Mesenchymal stem cell (in vitro differentiated cells and primary cell): ENCODE measurements around the gene MGAT3.

Experiments
- DNase-seq: peaks from one replicate; pipeline ENCODE4 v3.0.0-alpha.2; 2013
- H2AFZ ChIP-seq: one replicate; pipeline ENCODE4 v1.6.1; 2013; ENCODE audit warnings: low read depth, mild to moderate bottlenecking, control low read depth, inconsistent platforms, low read length, moderate library complexity
- H2AK5ac ChIP-seq: 2 replicates; pipeline ENCODE4 v1.6.1; 2013; ENCODE audit warnings: low read length, moderate library complexity, mild to moderate bottlenecking, inconsistent platforms; ENCODE audit not compliant: severe bottlenecking
- H2BK120ac ChIP-seq: one replicate; pipeline ENCODE4 v1.6.1; 2013; ENCODE audit warnings: low read depth, mild to moderate bottlenecking, inconsistent platforms, low read length, moderate library complexity
- H2BK12ac ChIP-seq, 2 experiments: one replicate each; pipeline ENCODE4 v1.6.1; 2013; ENCODE audit warnings: inconsistent platforms in 2 of 2, low read length in 2 of 2, mild to moderate bottlenecking in 2 of 2, moderate library complexity in 2 of 2, control low read depth in 1 of 2
- H2BK15ac ChIP-seq: one replicate; pipeline ENCODE4 v1.6.1; 2013; ENCODE audit warnings: mild to moderate bottlenecking, low read depth, inconsistent platforms; ENCODE audit not compliant: poor library complexity, severe bottlenecking
- H2BK5ac ChIP-seq: 2 replicates; pipeline ENCODE4 v1.6.1; 2013; ENCODE audit warnings: low read depth, mild to moderate bottlenecking, low read length, control low read depth, inconsistent platforms; ENCODE audit not compliant: poor library complexity, severe bottlenecking
- H3K14ac ChIP-seq, 2 experiments: one replicate each; pipeline ENCODE4 v1.6.1; 2013; ENCODE audit warnings: inconsistent platforms in 2 of 2, low read length in 2 of 2, control low read depth in 1 of 2, mild to moderate bottlenecking in 1 of 2, moderate library complexity in 1 of 2
- H3K18ac ChIP-seq, 2 experiments: one replicate each; pipeline ENCODE4 v1.6.1; 2013; ENCODE audit warnings: inconsistent platforms in 2 of 2, low read length in 2 of 2, control low read depth in 1 of 2, low read depth in 1 of 2, mild to moderate bottlenecking in 1 of 2
- H3K23ac ChIP-seq, 2 experiments: one replicate each; pipeline ENCODE4 v1.6.1; 2013; ENCODE audit warnings: inconsistent platforms in 2 of 2, low read length in 2 of 2, mild to moderate bottlenecking in 2 of 2, moderate library complexity in 2 of 2, control low read depth in 1 of 2
- H3K27ac ChIP-seq: 2 replicates; pipeline ENCODE4 v1.5.1; 2013; ENCODE audit warnings: mild to moderate bottlenecking, moderate library complexity, low read length, control low read depth, inconsistent platforms; ENCODE audit not compliant: poor library complexity, severe bottlenecking
- H3K27me3 ChIP-seq, 2 experiments: 2 replicates each; pipeline versions ENCODE4 v1.6.1 to v1.7.0; 2013; ENCODE audit warnings: low read length in 2 of 2, mild to moderate bottlenecking in 2 of 2, moderate library complexity in 2 of 2, control low read depth in 1 of 2, inconsistent platforms in 1 of 2; ENCODE audit not compliant: control insufficient read depth in 1 of 2, insufficient read depth in 1 of 2
- H3K36me3 ChIP-seq, 2 experiments: 2 replicates each; pipeline versions ENCODE4 v1.6.1 to v1.7.0; 2013; ENCODE audit warnings: low read length in 2 of 2, control low read depth in 1 of 2, inconsistent platforms in 1 of 2, low read depth in 1 of 2, mild to moderate bottlenecking in 1 of 2; ENCODE audit not compliant: insufficient read depth in 2 of 2, control insufficient read depth in 1 of 2
- H3K4ac ChIP-seq, 2 experiments: one replicate each; pipeline ENCODE4 v1.6.1; 2013; ENCODE audit warnings: inconsistent platforms in 2 of 2, low read length in 2 of 2, mild to moderate bottlenecking in 2 of 2, moderate library complexity in 2 of 2, control low read depth in 1 of 2, low read depth in 1 of 2
- H3K4me1 ChIP-seq: 2 replicates; pipeline ENCODE4 v1.6.1; 2013; ENCODE audit warnings: low read depth, low read length, control low read depth; ENCODE audit not compliant: control insufficient read depth, insufficient read depth
- H3K4me2 ChIP-seq: 2 replicates; pipeline ENCODE4 v1.6.1; 2013; ENCODE audit warnings: low read length, mild to moderate bottlenecking, inconsistent platforms; ENCODE audit not compliant: poor library complexity, severe bottlenecking
- H3K4me3 ChIP-seq, 2 experiments: 2 replicates each; pipeline versions ENCODE4 v1.5.1 to v1.7.0; 2013; ENCODE audit warnings: low read length in 2 of 2, mild to moderate bottlenecking in 2 of 2, control low read depth in 1 of 2, low read depth in 1 of 2; ENCODE audit not compliant: insufficient read depth in 1 of 2
- H3K79me1 ChIP-seq: replicated peaks from 2 replicates; pipeline ENCODE4 v1.6.1; 2013; ENCODE audit warnings: mild to moderate bottlenecking, control low read depth, low read length, inconsistent platforms; ENCODE audit not compliant: poor library complexity, severe bottlenecking
- H3K9ac ChIP-seq: 2 replicates; pipeline ENCODE4 v1.7.0; 2013; ENCODE audit warnings: mild to moderate bottlenecking, low read length, moderate library complexity
- H3K9me3 ChIP-seq: 2 replicates; pipeline ENCODE4 v1.7.0; 2013; ENCODE audit warnings: mild to moderate bottlenecking, low read length; ENCODE audit not compliant: control insufficient read depth
- H4K8ac ChIP-seq: one replicate; pipeline ENCODE4 v1.6.1; 2013; ENCODE audit warnings: inconsistent platforms, mild to moderate bottlenecking, low read length, moderate library complexity
- H4K91ac ChIP-seq: one replicate; pipeline ENCODE4 v1.6.1; 2013; ENCODE audit warnings: mild to moderate bottlenecking, low read length, inconsistent platforms
- WGBS: methylation state at CpG from one replicate; pipeline ENCODE4 v1.1.7; 2013; ENCODE audit warnings: mixed read lengths; 5-methylcytosine and 5-hydroxymethylcytosine counted together

MGAT3 gene

GRCh38 chr22:39472570-39473556 is 16.1 kb downstream of the MGAT3 start:
- Histone ChIP-seq H3K14ac (peak overlapping the region in 1 of 2 experiments; percentile 88), H4K91ac (peak overlapping the region; percentile 95), H3K27me3 (peaks cover 0 to 67% of the 10 kb centered on the region in 2 experiments), H3K79me1 (no peaks in the 10 kb centered on the region), H3K9ac (no peak overlapping the region), H2BK120ac (peak overlapping the region; percentile 40), H2AFZ (no peak overlapping the region), H2AK5ac (peak overlapping the region; percentile 51), H3K9me3 (no peaks in the 10 kb centered on the region), H3K4me2 (no peak overlapping the region), H2BK5ac (no peak overlapping the region), H3K18ac (peak overlapping the region; percentile 72 to 86), H2BK15ac (peak overlapping the region; percentile 70), H3K4ac (peak overlapping the region; percentile 75 to 77), H2BK12ac (peak overlapping the region; percentile 69 to 75), H3K27ac (peak overlapping the region; percentile 73), H3K23ac (no peak overlapping the region), H4K8ac (no peak overlapping the region), H3K4me3 (no peak overlapping the region), H3K36me3 (no peaks in the 10 kb centered on the region), H3K4me1 (peaks cover 50% of the 10 kb centered on the region)
- WGBS = 77% methylated on average over 19 of the region's 19 CpGs
- DNase-seq = no peak

- H3K27ac ChIP-seq = no peak overlapping the region
- no peak overlapping the region for H4K8ac ChIP-seq
- H3K4me1 ChIP-seq = peaks cover 50% of the 10 kb centered on the region
- H2BK120ac ChIP-seq = no peak overlapping the region
- no peak for DNase-seq
- no peak overlapping the region for H2AFZ ChIP-seq
- H4K91ac ChIP-seq = no peak overlapping the region
- no peaks in the 10 kb centered on the region for H3K9me3 ChIP-seq
- no peak overlapping the region for H2AK5ac ChIP-seq
- H3K14ac ChIP-seq = peak overlapping the region in 1 of 2 experiments; percentile 61
- no peak overlapping the region for H3K9ac ChIP-seq
- no peak overlapping the region for H3K18ac ChIP-seq
- no peak overlapping the region for H3K4me2 ChIP-seq
- 97% methylated on average over 5 of the region's 5 CpGs for WGBS
- no peak overlapping the region for H3K23ac ChIP-seq
- H3K79me1 ChIP-seq = no peaks in the 10 kb centered on the region
- H2BK12ac ChIP-seq = peak overlapping the region in 1 of 2 experiments; percentile 55
- H2BK15ac ChIP-seq = peak overlapping the region; percentile 68
- no peaks in the 10 kb centered on the region for H3K36me3 ChIP-seq
- H2BK5ac ChIP-seq = no peak overlapping the region
- H3K4ac ChIP-seq = peak overlapping the region in 1 of 2 experiments; percentile 75
- H3K4me3 ChIP-seq = no peak overlapping the region
- peaks cover 0 to 68% of the 10 kb centered on the region in 2 experiments for H3K27me3 ChIP-seq
Observed at GRCh38 chr22:39473851-39474250, 17.0 kb downstream of the MGAT3 start.

- no peak overlapping the region for H3K23ac ChIP-seq
- WGBS = 43% methylated on average over 7 of the region's 11 CpGs
- peak overlapping the region; percentile 6 to 55 for H2BK12ac ChIP-seq
- no peak overlapping the region for H3K9ac ChIP-seq
- no peak overlapping the region for H4K8ac ChIP-seq
- H3K4ac ChIP-seq = peak overlapping the region in 1 of 2 experiments; percentile 75
- H3K14ac ChIP-seq = peak overlapping the region in 1 of 2 experiments; percentile 61
- peaks cover 50% of the 10 kb centered on the region for H3K4me1 ChIP-seq
- H2BK15ac ChIP-seq = no peak overlapping the region
- H3K18ac ChIP-seq = no peak overlapping the region
- no peak overlapping the region for H2AFZ ChIP-seq
- peak overlapping the region; percentile 25 for H4K91ac ChIP-seq
- no peak overlapping the region for H3K4me2 ChIP-seq
- no peak overlapping the region for H2BK120ac ChIP-seq
- H3K79me1 ChIP-seq = no peaks in the 10 kb centered on the region
- peaks cover 0 to 72% of the 10 kb centered on the region in 2 experiments for H3K27me3 ChIP-seq
- no peak overlapping the region for H3K27ac ChIP-seq
- H3K4me3 ChIP-seq = no peak overlapping the region
- H2AK5ac ChIP-seq = no peak overlapping the region
- DNase-seq = peak; percentile 40
- H2BK5ac ChIP-seq = no peak overlapping the region
- H3K9me3 ChIP-seq = no peaks in the 10 kb centered on the region
- H3K36me3 ChIP-seq = no peaks in the 10 kb centered on the region
Observed at GRCh38 chr22:39474351-39475111, 17.7 kb downstream of the MGAT3 start.

GRCh38 chr22:39475337-39475736 is 18.5 kb downstream of the MGAT3 start:
- Histone ChIP-seq H3K4me3 (no peak overlapping the region), H3K4me1 (peaks cover 42% of the 10 kb centered on the region), H3K23ac (no peak overlapping the region), H2BK15ac (no peak overlapping the region), H2AFZ (no peak overlapping the region), H3K4ac (no peak overlapping the region), H2BK12ac (peak overlapping the region in 1 of 2 experiments; percentile 50), H2AK5ac (no peak overlapping the region), H3K36me3 (no peaks in the 10 kb centered on the region), H4K8ac (peak overlapping the region; percentile 19), H3K9ac (no peak overlapping the region), H3K14ac (no peak overlapping the region), H3K27ac (no peak overlapping the region), H3K79me1 (no peaks in the 10 kb centered on the region), H3K4me2 (no peak overlapping the region), H2BK120ac (no peak overlapping the region), H4K91ac (no peak overlapping the region), H2BK5ac (no peak overlapping the region), H3K18ac (no peak overlapping the region), H3K27me3 (peaks cover 0 to 72% of the 10 kb centered on the region in 2 experiments), H3K9me3 (no peaks in the 10 kb centered on the region)
- WGBS = 86% methylated on average over 9 of the region's 9 CpGs
- no peak for DNase-seq
